ENCODE data around the gene LMX1B. TPM values are rescaled to one million over a fixed set of nuclear protein-coding genes. Genes with fewer than 3 reads are reported as not detected.

The LMX1B gene
- polyA plus RNA-seq, 1 experiment, result not detected

DNA sequence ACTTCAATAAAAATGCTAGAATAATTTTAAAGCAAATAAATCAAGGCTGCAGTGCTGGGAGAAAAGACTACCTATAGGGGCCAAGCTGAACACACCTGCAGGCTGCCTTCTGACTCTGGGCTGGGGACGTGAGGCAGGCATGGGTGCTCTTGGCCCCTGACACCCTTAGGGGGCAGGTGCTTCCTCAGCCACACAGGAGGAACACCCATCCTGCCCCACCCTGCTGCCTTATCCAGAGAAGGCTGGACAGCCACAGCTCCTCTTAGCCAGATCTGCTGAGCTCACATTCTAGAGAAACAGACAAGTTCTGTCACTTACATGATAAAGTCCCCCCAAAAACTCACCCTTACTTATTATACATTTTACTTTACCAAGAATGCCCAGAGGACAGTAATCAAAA, 6.6 kb upstream of the LMX1B start:
- TF ChIP-seq, protein P1, sequence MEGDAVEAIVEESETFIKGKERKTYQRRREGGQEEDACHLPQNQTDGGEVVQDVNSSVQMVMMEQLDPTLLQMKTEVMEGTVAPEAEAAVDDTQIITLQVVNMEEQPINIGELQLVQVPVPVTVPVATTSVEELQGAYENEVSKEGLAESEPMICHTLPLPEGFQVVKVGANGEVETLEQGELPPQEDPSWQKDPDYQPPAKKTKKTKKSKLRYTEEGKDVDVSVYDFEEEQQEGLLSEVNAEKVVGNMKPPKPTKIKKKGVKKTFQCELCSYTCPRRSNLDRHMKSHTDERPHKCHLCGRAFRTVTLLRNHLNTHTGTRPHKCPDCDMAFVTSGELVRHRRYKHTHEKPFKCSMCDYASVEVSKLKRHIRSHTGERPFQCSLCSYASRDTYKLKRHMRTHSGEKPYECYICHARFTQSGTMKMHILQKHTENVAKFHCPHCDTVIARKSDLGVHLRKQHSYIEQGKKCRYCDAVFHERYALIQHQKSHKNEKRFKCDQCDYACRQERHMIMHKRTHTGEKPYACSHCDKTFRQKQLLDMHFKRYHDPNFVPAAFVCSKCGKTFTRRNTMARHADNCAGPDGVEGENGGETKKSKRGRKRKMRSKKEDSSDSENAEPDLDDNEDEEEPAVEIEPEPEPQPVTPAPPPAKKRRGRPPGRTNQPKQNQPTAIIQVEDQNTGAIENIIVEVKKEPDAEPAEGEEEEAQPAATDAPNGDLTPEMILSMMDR (IDR thresholded peaks at IDR 0.05; ENCODE audit: low read depth, low read length), result no peak
- no peak for DNase-seq (ENCODE audit: low read depth, low spot score)
- no peak overlapping the region for H3K4me3 ChIP-seq (ENCODE audit: low read depth, low read length)
- H3K9me3 ChIP-seq (ENCODE audit: control insufficient read depth, insufficient read depth, low read length), result no peaks in the 10 kb centered on the region; the same call in 1 of the 2 replicates
- CTCF ChIA-PET, result interaction anchor here (1.1 kb wide), 1 partner anchor 99 kb away, joined by 3 read pairs; no protein-coding TSS in a partner anchor
- peaks cover 62% of the 10 kb centered on the region for H3K27me3 ChIP-seq (ENCODE audit: control insufficient read depth, insufficient read depth, low read length)
- POLR2A ChIA-PET, result no interaction called here
- H3K27ac ChIP-seq (ENCODE audit: low read depth, low read length), result no peak overlapping the region

DNA sequence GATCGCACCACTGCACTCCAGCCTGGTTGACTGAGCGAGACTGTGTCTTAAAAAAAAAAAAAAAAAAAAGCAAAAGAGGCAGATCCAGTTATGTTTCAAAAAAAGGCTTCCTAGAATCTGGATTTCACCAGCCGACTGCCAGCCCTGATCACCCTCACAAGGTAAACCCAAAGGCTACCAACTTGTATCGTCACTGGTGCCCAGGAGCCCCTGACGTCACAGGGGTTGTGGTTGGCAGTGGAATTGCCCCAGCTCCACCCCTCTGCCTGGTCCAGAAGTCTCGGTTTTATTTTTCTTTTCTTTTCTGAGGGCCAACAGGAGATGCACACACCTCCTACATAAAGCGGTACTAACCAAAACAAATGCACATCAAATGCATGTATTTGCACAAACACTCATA, 6.0 kb upstream of the LMX1B start:
- CTCF ChIA-PET, result interaction anchor here (1.0 to 1.1 kb wide), 2 partner anchors 99 to 174 kb away, joined by 3 to 4 read pairs; no protein-coding TSS in a partner anchor

DNA sequence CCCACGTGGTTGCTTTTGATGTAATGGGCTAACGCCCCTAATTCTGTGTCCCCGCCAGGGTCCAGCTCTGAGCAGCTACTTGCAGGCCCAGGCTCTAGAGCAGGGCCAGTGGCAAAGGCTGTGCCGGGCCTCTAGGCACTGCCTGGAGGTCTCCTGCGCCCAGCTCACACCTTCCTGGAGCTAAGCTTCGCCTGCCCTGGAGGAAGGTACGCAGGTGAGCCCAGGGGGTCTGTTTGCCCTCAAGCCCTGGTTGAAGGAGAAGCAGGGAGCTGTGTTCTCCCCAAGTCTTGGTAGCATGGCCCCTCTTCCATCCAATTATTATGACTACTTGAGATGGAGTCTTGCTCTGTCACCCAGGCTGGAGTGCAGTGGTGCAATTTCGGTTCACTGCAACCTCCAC, 5.2 kb upstream of the LMX1B start:
- Histone ChIP-seq H3K4me3 (ENCODE audit: low read depth, low read length) (no peak overlapping the region), H3K27me3 (ENCODE audit: control insufficient read depth, insufficient read depth, low read length) (peaks cover 70% of the 10 kb centered on the region), H3K9me3 (ENCODE audit: control insufficient read depth, insufficient read depth, low read length) (no peaks in the 10 kb centered on the region; the same call in 1 of the 2 replicates), H3K27ac (ENCODE audit: low read depth, low read length) (no peak overlapping the region)
- ChIA-PET CTCF (interaction anchor here (1.0 kb wide), 1 partner anchor 174 kb away, joined by 4 read pairs; no protein-coding TSS in a partner anchor), POLR2A (no interaction called here)
- no peak for DNase-seq (ENCODE audit: low read depth, low spot score)
- TF ChIP-seq, protein P1 (IDR thresholded peaks at IDR 0.05; ENCODE audit: low read depth, low read length), result no peak

More for the DNA sequence above, 6.0 kb upstream of the LMX1B start:
- no peak for DNase-seq (ENCODE audit: low read depth, low spot score)
- TF ChIP-seq, protein P1 (IDR thresholded peaks at IDR 0.05; ENCODE audit: low read depth, low read length), result no peak
- Histone ChIP-seq H3K4me3 (ENCODE audit: low read depth, low read length) (no peak overlapping the region), H3K27me3 (ENCODE audit: control insufficient read depth, insufficient read depth, low read length) (peaks cover 67% of the 10 kb centered on the region), H3K9me3 (ENCODE audit: control insufficient read depth, insufficient read depth, low read length) (no peaks in the 10 kb centered on the region; the same call in 1 of the 2 replicates), H3K27ac (ENCODE audit: low read depth, low read length) (no peak overlapping the region)
- POLR2A ChIA-PET, result no interaction called here

DNA sequence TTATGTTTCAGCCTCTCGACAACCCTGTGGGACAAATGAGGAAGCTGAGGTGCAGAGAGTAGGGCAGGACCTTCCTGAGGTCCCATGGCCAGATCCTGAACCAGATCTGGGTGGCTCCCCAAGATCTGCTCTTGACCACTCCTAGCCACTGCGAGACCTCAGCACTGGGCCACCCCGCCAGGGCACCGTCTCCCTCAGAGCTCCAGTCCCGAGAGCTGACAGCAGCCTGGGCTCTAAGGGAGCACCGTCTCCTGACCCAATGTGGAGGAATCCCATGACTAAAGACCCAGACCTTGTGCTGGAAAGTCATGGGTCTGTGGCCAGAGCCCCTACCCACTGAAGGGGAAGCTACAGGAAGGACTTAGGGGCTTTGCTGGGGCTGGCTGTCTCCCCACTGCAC, 4.5 kb upstream of the LMX1B start:
- H3K27ac ChIP-seq (ENCODE audit: low read depth, low read length), result no peak overlapping the region
- TF ChIP-seq, protein P1 (IDR thresholded peaks at IDR 0.05; ENCODE audit: low read depth, low read length), result no peak
- no peak overlapping the region for H3K4me3 ChIP-seq (ENCODE audit: low read depth, low read length)
- CTCF ChIA-PET, result interaction anchor here (1.3 kb wide), 1 partner anchor 173 kb away, joined by 5 read pairs; no protein-coding TSS in a partner anchor
- POLR2A ChIA-PET, result no interaction called here
- no peaks in the 10 kb centered on the region; the same call in 1 of the 2 replicates for H3K9me3 ChIP-seq (ENCODE audit: control insufficient read depth, insufficient read depth, low read length)
- no peak for DNase-seq (ENCODE audit: low read depth, low spot score)
- H3K27me3 ChIP-seq (ENCODE audit: control insufficient read depth, insufficient read depth, low read length), result peaks cover 66% of the 10 kb centered on the region

DNA sequence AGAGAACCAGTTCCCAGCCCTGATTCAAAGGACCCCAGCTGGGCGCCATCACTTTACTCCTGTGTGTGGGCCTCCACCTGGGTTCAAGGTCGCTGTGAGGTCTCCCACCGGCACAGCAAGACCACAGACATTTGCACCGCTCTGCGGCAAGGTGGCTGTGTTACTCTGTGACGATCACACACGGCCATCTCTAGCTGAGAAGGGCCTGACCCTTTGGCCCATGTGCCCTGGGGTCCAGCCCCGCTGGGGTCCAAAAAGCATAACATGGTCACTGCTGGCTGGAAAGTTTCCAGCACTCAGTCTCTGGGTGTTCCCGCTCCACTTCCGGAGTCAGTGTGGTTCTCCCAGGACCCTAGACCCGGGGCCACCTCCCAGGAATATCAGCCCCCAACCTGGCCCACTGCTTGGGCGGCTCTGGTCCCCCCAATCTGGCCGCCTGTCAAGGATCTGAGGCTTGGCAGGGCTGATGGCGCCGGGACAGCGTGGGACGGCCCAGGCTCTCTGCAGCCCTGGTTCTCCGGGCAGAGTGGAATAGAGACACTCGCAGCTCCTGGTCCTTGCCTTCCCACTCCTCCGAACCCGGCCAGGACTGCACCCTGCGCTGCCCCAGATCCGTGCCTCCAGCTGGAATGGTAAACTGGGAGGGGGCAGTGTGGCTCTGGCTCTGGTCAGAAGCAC, 3.9 kb upstream of the LMX1B start:
- DNase-seq (ENCODE audit: low read depth, low spot score), result no peak
- TF ChIP-seq, protein P1 (IDR thresholded peaks at IDR 0.05; ENCODE audit: low read depth, low read length), result no peak
- no peak overlapping the region for H3K4me3 ChIP-seq (ENCODE audit: low read depth, low read length)
- peaks cover 69% of the 10 kb centered on the region for H3K27me3 ChIP-seq (ENCODE audit: control insufficient read depth, insufficient read depth, low read length)
- CTCF ChIA-PET, result interaction anchor here (1.3 kb wide), 1 partner anchor 172 kb away, joined by 5 read pairs; no protein-coding TSS in a partner anchor
- POLR2A ChIA-PET, result no interaction called here
- no peak overlapping the region for H3K27ac ChIP-seq (ENCODE audit: low read depth, low read length)
- peaks cover 4% of the 10 kb centered on the region; the same call in 1 of the 2 replicates for H3K9me3 ChIP-seq (ENCODE audit: control insufficient read depth, insufficient read depth, low read length)
